ENCODE results near the gene CRTC1.

CRTC1 gene

GRCh38 chr19:18698321-18699167 is 15.1 kb downstream of the CRTC1 start:
- H3K27ac ChIP-seq = no peak overlapping the region
- TF ChIP-seq CTCF (IDR thresholded peaks at IDR 0.05) (no peak), ZFX (IDR thresholded peaks at IDR 0.05; ENCODE audit: borderline replicate concordance) (no peak)

- TF ChIP-seq ZFX (IDR thresholded peaks at IDR 0.05; ENCODE audit: borderline replicate concordance) (no peak), CTCF (IDR thresholded peaks at IDR 0.05) (no peak)
- no peak overlapping the region for H3K27ac ChIP-seq
Observed at GRCh38 chr19:18699403-18700054, 16.0 kb downstream of the CRTC1 start.

- H3K27ac ChIP-seq = no peak overlapping the region
Observed at GRCh38 chr19:18700501-18701249, 17.2 kb downstream of the CRTC1 start.

GRCh38 chr19:18701250-18701608 is 17.7 kb downstream of the CRTC1 start:
- TF ChIP-seq CTCF (IDR thresholded peaks at IDR 0.05) (no peak), ZFX (IDR thresholded peaks at IDR 0.05; ENCODE audit: borderline replicate concordance) (no peak)
- H3K27ac ChIP-seq = no peak overlapping the region

More at GRCh38 chr19:18700501-18701249, 17.2 kb downstream of the CRTC1 start:
- TF ChIP-seq ZFX (IDR thresholded peaks at IDR 0.05; ENCODE audit: borderline replicate concordance) (no peak), CTCF (IDR thresholded peaks at IDR 0.05) (no peak)

- H3K27ac ChIP-seq = no peak overlapping the region
- TF ChIP-seq CTCF (IDR thresholded peaks at IDR 0.05) (no peak), ZFX (IDR thresholded peaks at IDR 0.05; ENCODE audit: borderline replicate concordance) (no peak)
Observed at GRCh38 chr19:18704054-18704453, 20.6 kb downstream of the CRTC1 start.

GRCh38 chr19:18704971-18705370 is 21.5 kb downstream of the CRTC1 start:
- no peak overlapping the region for H3K27ac ChIP-seq
- TF ChIP-seq CTCF (IDR thresholded peaks at IDR 0.05) (no peak), ZFX (IDR thresholded peaks at IDR 0.05; ENCODE audit: borderline replicate concordance) (no peak)
